Osteoblast (primary cell): ENCODE data around the gene KCNQ5. TPM values are rescaled to one million over a fixed set of nuclear protein-coding genes. Genes with fewer than 3 reads are reported as not detected.

Experiments
- DNase-seq: peaks from one replicate; pipeline ENCODE4 v3.0.0; 2011; ENCODE audit warnings: low spot score, mixed read lengths; ENCODE audit not compliant: insufficient read length; ENCODE audit errors: missing footprints
- H2AFZ ChIP-seq: 2 replicates; pipeline ENCODE4 v1.6.0; 2011; ENCODE audit warnings: mild to moderate bottlenecking, low read length
- H3K27ac ChIP-seq: 2 replicates; pipeline ENCODE4 v1.5.1; 2011; ENCODE audit warnings: mild to moderate bottlenecking, low read depth, low read length, moderate library complexity
- H3K27me3 ChIP-seq: 2 replicates; pipeline ENCODE4 v1.6.0; 2012; ENCODE audit warnings: mild to moderate bottlenecking, control low read depth, inconsistent platforms, low read length, moderate library complexity; ENCODE audit not compliant: insufficient read depth
- H3K36me3 ChIP-seq: 2 replicates; pipeline ENCODE4 v1.5.1; 2011; ENCODE audit warnings: mild to moderate bottlenecking, low read length, control low read depth, moderate library complexity; ENCODE audit not compliant: insufficient read depth
- H3K4me1 ChIP-seq: 2 replicates; pipeline ENCODE4 v1.5.1; 2011; ENCODE audit warnings: mild to moderate bottlenecking, low read length, control low read depth, moderate library complexity; ENCODE audit not compliant: insufficient read depth
- H3K4me2 ChIP-seq: 2 replicates; pipeline ENCODE4 v1.6.0; 2011; ENCODE audit warnings: mild to moderate bottlenecking, low read length; ENCODE audit not compliant: insufficient read depth
- H3K4me3 ChIP-seq: fragments of 200-600 bp; sonication (generic); 3 replicates; pipeline ENCODE4 v1.5.1; 2012; ENCODE audit warnings: mild to moderate bottlenecking, low read length, inconsistent platforms; ENCODE audit not compliant: insufficient read depth
- H3K79me2 ChIP-seq: 2 replicates; pipeline ENCODE4 v1.6.0; 2012; ENCODE audit warnings: mild to moderate bottlenecking, low read length, control low read depth, inconsistent platforms; ENCODE audit not compliant: insufficient read depth
- H3K9me3 ChIP-seq: 2 replicates; pipeline ENCODE4 v1.5.1; 2011; ENCODE audit warnings: low read depth, low read length, control low read depth
- H4K20me1 ChIP-seq: 2 replicates; pipeline ENCODE4 v1.6.0; 2012; ENCODE audit warnings: mild to moderate bottlenecking, low read length, control low read depth; ENCODE audit not compliant: insufficient read depth
- total RNA-seq: library from RNA; depleted of rRNA; stranded (reverse); fragments of >200 nt; gene quantifications from 2 replicates; pipeline ENCODE4 v1.2.3, GENCODE V29; 2012
- TF ChIP-seq, protein P1 (sequence below): IDR thresholded peaks from 2 replicates; pipeline ENCODE4 v1.5.1; 2011; ENCODE audit warnings: mild to moderate bottlenecking, low read depth, low read length, moderate library complexity; ENCODE audit errors: extremely low read depth

The KCNQ5 gene
- total RNA-seq, 1 donor = 4.0 TPM

DNA sequence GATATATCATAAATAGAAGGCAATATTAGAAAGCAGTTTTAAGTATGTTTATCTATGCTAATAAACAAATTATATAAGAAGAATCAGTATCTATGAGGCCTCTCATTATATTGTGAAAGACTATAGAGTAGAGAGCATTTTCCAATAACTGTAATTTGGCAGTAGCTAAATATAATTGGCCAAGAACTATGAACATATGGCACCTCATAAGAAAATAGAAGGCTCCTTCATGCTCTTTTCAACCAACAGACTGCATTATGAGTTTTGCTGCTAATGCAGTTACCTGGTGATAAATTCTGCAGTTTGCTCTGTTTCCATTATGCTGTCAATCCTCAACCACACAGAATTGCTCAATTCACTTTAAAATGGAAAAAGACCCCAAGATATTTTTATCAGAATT lies 382.4 kb downstream of the KCNQ5 start:
- no peaks in the 10 kb centered on the region for H3K36me3 ChIP-seq
- no peaks in the 10 kb centered on the region for H3K27me3 ChIP-seq
- TF ChIP-seq, protein P1, sequence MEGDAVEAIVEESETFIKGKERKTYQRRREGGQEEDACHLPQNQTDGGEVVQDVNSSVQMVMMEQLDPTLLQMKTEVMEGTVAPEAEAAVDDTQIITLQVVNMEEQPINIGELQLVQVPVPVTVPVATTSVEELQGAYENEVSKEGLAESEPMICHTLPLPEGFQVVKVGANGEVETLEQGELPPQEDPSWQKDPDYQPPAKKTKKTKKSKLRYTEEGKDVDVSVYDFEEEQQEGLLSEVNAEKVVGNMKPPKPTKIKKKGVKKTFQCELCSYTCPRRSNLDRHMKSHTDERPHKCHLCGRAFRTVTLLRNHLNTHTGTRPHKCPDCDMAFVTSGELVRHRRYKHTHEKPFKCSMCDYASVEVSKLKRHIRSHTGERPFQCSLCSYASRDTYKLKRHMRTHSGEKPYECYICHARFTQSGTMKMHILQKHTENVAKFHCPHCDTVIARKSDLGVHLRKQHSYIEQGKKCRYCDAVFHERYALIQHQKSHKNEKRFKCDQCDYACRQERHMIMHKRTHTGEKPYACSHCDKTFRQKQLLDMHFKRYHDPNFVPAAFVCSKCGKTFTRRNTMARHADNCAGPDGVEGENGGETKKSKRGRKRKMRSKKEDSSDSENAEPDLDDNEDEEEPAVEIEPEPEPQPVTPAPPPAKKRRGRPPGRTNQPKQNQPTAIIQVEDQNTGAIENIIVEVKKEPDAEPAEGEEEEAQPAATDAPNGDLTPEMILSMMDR = no peak
- H3K4me1 ChIP-seq = no peaks in the 10 kb centered on the region
- no peak overlapping the region for H3K4me3 ChIP-seq
- no peak for DNase-seq
- no peaks in the 10 kb centered on the region for H4K20me1 ChIP-seq
- no peak overlapping the region for H3K27ac ChIP-seq
- no peaks in the 10 kb centered on the region for H3K9me3 ChIP-seq
- H3K79me2 ChIP-seq = no peaks in the 10 kb centered on the region
- no peak overlapping the region for H2AFZ ChIP-seq
- no peak overlapping the region for H3K4me2 ChIP-seq

DNA sequence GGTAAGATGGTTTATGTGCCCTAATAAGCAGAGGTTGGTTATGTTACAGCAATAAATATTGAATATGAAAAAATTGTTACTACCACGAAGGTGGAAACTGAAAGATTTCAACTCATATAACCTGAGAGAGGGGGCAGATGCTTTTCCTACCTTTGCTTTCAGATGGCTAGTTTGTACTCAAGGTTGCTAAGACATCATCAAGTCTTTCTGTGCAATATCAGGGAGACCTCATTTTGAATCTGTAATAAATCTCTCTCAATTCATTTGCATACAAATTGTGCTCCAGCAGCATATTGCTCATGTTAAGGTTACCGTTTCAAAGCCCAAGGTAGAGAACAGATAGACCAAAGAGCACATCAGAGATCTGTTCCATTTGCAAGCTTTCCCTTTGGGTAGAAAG lies 383.0 kb downstream of the KCNQ5 start:
- Histone ChIP-seq H3K4me1 (no peaks in the 10 kb centered on the region), H3K36me3 (no peaks in the 10 kb centered on the region), H3K27me3 (no peaks in the 10 kb centered on the region), H3K9me3 (no peaks in the 10 kb centered on the region), H3K27ac (no peak overlapping the region), H3K4me3 (no peak overlapping the region), H2AFZ (no peak overlapping the region), H3K4me2 (no peak overlapping the region), H3K79me2 (no peaks in the 10 kb centered on the region), H4K20me1 (no peaks in the 10 kb centered on the region)
- DNase-seq = no peak
- TF ChIP-seq, protein P1 = no peak

DNA sequence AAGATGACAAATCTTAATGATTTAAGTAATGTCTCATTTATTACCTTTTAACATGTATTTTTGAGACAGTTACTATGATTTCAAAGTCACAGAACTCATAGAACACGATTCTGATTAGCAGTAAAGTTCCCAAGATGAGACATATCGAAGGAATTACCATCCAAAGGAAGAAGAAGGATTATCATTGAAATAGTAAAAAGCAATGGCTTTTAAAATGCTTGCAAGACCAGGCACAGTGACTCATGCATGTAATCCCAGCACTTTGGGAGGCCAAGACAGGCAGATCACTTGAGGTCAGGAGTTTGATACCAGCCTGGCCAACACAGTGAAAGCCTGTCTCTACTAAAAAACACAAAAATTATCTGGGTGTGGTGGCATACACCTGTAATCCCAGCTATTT lies 384.3 kb downstream of the KCNQ5 start:
- Histone ChIP-seq H3K9me3 (no peaks in the 10 kb centered on the region), H3K4me3 (no peak overlapping the region), H2AFZ (no peak overlapping the region), H4K20me1 (no peaks in the 10 kb centered on the region), H3K27me3 (no peaks in the 10 kb centered on the region), H3K4me1 (no peaks in the 10 kb centered on the region), H3K4me2 (no peak overlapping the region), H3K36me3 (no peaks in the 10 kb centered on the region), H3K27ac (no peak overlapping the region), H3K79me2 (no peaks in the 10 kb centered on the region)
- TF ChIP-seq, protein P1 = no peak
- DNase-seq = no peak

DNA sequence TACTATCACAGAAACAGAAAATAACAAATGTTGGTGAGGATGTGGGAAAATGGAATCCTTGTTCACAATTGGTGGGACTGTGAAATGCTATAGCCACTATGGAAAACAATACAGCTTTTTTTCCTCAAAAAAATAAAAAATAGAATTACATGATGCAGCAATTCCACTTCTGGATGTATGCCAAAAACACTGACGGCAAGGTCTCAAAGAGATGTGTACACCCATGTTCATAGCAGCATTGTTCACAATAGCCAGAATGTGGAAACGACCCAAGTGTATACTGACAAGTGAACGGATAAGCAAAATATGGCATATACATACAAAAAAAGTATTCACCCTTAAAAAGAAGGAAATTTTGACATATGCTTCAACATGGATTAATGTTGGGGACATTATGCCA lies 390.1 kb downstream of the KCNQ5 start:
- no peaks in the 10 kb centered on the region for H3K36me3 ChIP-seq
- H3K4me1 ChIP-seq = no peaks in the 10 kb centered on the region
- H3K79me2 ChIP-seq = no peaks in the 10 kb centered on the region
- H3K9me3 ChIP-seq = no peaks in the 10 kb centered on the region
- DNase-seq = no peak
- H4K20me1 ChIP-seq = no peaks in the 10 kb centered on the region
- TF ChIP-seq, protein P1 = no peak
- no peak overlapping the region for H2AFZ ChIP-seq
- no peak overlapping the region for H3K4me2 ChIP-seq
- no peak overlapping the region for H3K27ac ChIP-seq
- H3K4me3 ChIP-seq = no peak overlapping the region
- H3K27me3 ChIP-seq = no peaks in the 10 kb centered on the region
